ENCODE data around the gene APLP2. TPM values are rescaled to one million over a fixed set of nuclear protein-coding genes. Genes with fewer than 3 reads are reported as not detected.

APLP2 gene
- total RNA-seq, 1 experiment from 2014 or later, result 317 TPM

Other genes with a start within 250 kb of the APLP2 start
- gene NFRKB, start 174.3 kb upstream of the APLP2 start, total RNA-seq (2022), result 34.0 and 37.4 TPM in 2 replicates
- gene PRDM10, start 67.1 kb upstream of the APLP2 start, total RNA-seq (2022), result 5.1 and 5.6 TPM in 2 replicates
- gene ST14, start 89.9 kb downstream of the APLP2 start, total RNA-seq (2022), result 24.8 and 27.2 TPM in 2 replicates
- 28.5 and 29.5 TPM in 2 replicates for gene ZBTB44, start 245.0 kb downstream of the APLP2 start, total RNA-seq (2022)